Measurements from ENCODE around the gene SPNS1.
A peak's percentile ranks its signal among the peaks of the same experiment; 100 is the strongest.
"Not testable (repeated sequence)": the region's sequence is repeated elsewhere in the genome, so short reads cannot be mapped to it uniquely, and the experiment has no call there.

- peak; percentile 42 for TF ChIP-seq CTCF (conservative IDR thresholded peaks at IDR 0.05)
- TF ChIP-seq EZH2 (IDR thresholded peaks at IDR 0.05; ENCODE audit: low read depth), result not testable (repeated sequence)
These were observed 5.8 kb downstream of the SPNS1 start for GRCh38 chr16:28980330-28980729.

Data from PC-9 (cell line).